ENCODE measurements around the gene RAB38.

Gene RAB38

DNA sequence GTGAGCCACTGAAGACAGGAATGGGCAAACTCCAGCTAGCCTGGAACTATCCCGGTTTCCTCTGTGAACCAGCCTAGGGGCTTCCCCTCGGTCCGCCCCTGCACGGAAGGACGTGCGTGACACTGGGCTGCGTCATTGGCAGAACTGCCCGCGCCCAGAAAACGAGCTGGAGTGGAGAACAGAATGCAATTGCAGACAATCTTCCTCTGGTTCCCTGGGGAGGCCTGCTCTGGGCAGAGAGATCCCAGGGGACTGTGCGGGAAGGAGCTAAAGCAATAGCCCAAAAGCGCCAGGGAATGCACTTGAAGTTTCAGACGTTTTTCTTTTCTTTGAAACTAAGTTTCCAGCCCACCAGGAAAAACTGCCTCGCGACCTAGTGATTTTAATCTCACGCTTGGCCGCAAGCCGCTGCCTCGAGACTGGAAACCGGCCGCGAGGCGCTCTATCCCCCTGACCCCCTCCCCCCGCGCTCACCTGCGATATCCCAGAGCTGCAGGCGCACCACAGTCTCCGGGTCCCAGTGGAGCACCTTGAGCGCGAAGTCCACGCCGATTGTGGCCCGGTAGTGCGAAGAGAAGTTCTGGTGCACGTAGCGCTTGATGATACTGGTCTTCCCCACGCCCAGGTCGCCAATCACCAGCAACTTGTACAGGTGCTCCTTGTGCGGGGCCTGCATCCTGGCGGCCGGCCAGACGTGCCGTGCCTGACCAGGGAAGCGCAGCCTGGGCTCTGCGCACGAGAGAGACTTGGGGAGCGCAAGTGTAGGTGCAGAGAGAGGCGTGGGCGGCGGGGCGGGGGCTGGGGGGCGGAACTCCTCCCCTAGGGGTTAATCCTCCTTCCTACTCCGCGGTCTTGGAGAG lies at the start of gene RAB38:
Gene RAB38 (minus strand): TSS at position 735 of the 860 bp plus-strand sequence. CDS start 59 bp downstream, at position 676.
- DNase-seq: no peak

DNA sequence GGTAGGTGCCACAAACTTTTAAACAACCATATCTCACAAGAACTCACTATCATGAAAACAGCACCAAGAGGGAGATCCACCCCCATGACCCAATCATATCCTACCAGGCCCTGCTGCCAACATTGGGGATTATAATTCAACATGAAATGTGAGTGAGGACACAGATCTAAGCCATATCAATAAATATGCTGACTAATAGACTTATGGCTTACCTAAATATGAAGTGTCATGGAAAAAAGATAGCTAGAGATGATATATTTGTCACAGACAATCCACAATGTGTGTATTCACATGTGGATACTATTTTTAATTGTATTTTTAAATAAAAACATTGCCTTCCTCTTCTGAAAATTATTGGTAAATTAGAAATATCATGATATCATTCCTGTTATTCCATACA lies 38.2 kb upstream of the RAB38 start:
- DNase-seq: no peak

GRCh38 chr11:88212300-88212699 lies 37.1 kb upstream of the RAB38 start:
- DNase-seq: no peak

DNA sequence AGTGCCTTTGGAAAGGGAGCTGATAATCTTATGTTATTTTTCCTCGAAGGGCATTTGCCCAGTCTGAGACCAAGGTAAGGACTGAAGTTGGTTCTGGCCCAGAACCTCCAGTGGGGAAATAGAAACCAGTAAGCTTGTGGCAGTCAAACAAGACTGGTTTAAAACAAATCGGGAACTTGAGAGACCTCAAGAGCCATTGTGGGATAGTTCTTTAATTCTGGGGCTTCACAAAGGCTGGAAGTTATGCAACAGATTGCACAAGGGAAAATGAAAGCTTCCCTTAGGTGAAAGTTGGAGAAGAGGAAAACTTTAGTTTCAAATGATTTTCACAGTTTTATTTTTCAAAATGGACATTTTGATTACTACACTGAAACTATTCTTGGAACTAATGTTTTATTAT lies 33.5 kb upstream of the RAB38 start:
- no peak for DNase-seq

- no peak for DNase-seq
Measured at GRCh38 chr11:88206751-88207150, 31.5 kb upstream of the RAB38 start.

DNA sequence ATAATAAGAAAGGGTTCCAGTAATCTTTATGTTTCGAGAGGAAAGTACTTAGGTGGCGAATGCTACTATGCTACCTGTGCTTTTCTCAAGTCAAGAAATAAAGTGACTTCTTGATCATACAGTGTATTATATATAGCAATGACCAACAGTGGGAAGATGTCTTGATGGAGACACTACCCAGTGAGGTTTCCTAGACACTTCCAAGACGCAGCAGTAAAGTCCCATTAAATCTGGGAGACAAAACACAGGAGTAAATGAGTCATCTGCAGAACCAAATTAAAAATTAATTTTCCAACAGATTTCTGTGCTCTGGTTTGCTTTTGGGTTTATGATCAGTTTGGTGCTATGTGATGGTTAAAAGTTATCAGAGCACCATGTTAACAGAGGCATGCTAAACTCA lies 29.1 kb upstream of the RAB38 start:
- DNase-seq: no peak

DNA sequence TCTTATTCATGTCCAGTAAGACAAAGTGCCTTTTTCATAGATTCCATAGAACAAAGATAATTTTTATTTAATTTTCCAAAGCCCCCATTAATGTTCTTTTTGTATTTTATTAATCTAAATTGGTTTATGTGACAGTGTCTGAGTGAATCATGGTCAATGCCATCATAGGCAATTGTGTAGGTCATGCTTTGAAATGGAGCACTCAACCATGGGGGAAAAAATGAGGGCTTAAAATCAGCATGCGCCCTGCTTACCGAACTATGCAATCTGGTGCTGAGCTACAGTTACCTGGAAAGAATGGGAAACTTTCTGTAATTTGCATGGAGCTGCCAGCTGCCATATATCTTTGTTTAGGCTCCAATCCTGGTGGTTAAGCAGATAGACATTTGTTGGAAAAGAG lies 28.4 kb upstream of the RAB38 start:
- no peak for DNase-seq

- no peak for DNase-seq
Measured at GRCh38 chr11:88202498-88202897, 27.3 kb upstream of the RAB38 start.

- DNase-seq: no peak
Measured at GRCh38 chr11:88196393-88196792, 21.1 kb upstream of the RAB38 start.

GRCh38 chr11:88195908-88196307 lies 20.7 kb upstream of the RAB38 start:
- no peak for DNase-seq

GRCh38 chr11:88194990-88195389 lies 19.7 kb upstream of the RAB38 start:
- no peak for DNase-seq

DNA sequence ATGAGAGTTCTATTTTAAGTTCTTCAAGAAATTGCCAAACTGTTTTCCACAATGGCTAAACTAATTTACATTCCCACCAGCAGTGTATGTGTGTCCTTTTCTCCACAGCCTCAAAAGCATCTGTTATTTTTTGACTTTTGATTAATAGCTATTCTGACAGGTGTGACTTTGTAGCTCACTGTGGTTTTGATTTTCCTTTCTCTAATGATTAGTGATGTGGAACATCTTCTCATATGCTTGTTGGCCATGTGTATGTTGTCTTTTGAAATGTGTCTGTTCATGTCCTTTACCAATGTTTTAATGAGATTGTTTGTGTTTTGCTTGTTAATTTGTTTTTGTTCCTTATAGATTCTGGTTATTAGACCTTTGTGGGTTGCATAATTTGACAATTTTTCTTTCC lies 18.0 kb upstream of the RAB38 start:
- no peak for DNase-seq

DNA sequence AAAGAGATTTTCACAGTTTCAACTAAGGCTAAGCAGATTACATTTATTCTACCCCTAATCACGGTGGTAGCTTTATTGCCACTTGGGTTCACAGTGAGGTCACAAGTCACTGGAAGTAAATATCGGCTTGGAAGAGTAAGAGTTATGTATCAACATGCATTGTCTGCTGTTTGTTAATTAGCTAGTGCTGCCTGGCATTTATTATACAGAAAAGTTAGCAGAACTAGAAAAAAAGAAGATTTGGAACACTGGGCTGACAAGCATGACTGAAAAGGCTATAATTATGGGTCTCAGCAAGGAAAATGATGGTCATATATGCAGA lies 13.7 kb upstream of the RAB38 start:
- no peak for DNase-seq

DNA sequence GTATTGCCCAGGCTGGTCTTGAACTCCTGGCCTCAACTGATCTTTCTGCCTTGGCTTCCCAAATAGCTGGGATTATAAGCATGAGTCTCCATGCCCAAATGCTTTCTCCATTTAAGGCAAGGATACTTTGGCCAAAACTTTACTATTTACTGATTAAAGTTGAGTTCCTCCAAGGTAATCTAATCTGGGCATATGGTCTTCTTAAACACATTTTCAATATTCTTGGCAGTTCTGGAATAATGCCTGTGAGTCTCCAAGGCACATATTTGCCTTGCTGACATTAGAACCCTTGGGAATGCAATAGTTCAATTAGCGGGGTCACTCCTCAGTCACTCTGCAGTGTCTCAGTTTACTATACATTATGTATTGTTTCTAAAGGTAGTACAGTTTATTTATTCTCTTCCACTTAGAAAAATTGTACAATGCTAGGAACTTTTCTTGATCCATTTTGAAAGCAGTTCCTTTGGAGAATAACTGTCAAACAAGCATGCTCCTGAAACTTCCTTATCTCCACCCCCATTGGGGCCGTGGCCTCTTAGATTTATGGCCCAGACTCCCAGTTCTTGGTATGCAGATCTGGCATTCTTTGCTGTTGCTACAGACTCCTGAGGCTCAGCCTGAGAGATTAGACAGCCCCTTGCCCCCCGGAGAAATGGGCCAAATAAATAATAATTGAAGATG lies 13.1 kb upstream of the RAB38 start:
- DNase-seq: no peak

DNA sequence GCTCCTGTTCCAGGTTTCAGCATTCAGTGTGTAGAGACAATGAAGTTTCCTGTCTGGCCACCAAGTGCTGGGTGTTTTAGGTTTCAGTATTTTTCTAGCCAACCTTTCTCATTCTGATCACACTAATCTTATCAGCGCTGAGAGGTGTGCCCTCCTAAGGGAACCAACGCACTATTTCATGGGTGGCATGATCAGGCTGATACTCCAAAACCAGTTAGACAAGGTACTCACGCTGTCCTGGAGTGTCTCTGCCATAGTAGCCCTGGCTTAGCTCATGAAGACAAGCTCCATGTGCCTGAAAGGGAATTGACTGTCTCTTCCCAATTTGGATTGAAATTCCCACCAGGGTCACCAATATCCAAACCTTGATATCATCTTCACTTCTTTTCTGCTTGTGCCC lies 8.0 kb upstream of the RAB38 start:
- DNase-seq: no peak

GRCh38 chr11:88181776-88182175 lies 6.5 kb upstream of the RAB38 start:
- DNase-seq: no peak

DNA sequence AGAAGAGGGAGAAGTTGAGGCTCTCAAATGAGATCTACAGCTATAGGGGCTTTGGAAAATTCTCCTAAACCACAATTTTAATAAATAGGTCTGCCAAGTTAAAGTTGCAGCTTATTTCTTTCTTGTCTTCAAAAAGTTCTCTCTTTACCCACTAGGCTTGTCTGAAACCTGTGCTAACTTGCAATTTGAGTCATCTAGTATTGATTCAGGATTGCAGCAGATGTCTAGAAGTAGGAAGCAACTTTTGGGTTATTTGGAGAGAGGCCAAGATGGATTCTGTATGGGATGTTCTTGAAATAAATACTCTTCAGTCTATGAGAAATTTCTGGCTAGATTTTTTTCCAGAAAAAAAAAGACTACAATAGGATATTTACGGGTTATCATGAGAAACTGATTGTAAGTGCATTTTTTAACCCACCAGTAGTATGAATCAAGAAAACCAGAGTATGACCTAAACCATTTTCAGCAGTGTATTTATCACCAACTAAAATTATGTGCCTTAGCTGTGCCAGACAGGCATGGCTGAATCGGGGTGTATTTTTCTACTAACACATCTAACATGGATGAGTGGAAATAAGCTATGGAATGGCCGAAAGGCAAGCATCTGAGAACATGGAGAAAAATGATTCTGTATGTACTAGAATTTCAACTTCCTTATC lies 4.9 kb upstream of the RAB38 start:
- no peak for DNase-seq

DNA sequence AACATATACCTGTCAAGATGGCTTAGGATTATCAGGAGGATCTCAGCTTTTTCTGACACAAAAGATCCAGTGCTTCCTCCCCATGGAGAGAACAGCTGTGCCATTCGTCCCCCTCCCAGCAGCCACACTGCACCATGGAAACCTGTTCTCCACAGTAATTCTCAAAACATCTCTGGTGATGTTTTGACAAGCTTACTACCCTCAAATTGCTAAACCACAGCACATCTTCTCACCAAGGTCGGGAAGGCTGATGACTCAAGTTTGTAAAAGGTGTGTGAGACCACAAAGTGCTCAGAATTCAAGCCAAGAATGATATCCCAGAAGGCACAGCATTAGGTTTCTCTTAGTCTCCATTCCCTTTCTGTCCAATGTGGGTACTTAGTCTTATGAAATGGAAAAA lies 3.9 kb upstream of the RAB38 start:
- no peak for DNase-seq

DNA sequence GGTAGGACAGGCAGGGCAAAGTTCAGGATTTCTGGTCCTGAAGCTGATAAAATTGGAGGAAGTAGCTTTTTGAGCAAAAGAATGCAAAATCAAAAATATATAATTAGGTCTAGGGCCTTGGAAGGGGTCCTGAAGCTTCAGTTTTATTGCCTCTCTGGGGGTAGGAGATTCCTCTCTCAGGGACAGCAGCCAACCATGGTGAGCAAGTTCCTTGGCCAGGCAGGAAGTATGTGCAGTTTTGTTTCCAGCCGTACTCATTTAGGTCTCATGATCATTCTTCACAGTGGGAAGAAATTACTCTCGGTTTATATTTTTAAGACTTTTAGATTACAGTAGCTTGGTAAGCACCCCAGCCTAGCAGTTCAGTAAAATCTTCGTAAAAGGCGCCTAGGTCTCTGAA lies 2.9 kb upstream of the RAB38 start:
- DNase-seq: no peak

DNA sequence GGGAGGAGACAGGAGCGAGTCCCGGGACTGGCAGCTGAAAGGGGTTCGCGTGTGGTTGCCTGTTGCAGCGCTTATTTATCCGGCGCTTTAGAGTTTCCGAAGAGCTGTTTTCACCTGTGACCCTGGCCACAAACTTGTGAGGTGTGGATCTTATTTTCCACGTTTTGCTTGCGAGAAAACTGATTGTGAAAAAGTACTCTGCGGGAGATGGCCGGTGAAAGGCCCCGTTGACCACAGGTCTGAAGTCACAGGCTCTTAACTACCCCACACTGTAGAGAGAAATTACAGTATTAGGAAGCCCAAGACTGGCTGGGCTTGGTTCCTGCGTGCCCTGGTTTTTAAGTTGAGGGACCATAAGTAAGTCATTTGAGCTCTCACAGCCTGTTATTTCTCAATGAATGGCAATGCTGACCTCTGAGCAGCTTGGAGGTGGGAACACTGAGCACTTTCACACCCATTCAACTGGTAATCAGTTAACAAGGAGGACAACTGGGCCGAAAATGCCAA lies 379 bp upstream of the RAB38 start:
- DNase-seq: no peak

GRCh38 chr11:88173956-88174355 lies 1.3 kb downstream of the RAB38 start:
- no peak for DNase-seq

GRCh38 chr11:88171982-88172381 lies 3.3 kb downstream of the RAB38 start:
- no peak for DNase-seq

DNA sequence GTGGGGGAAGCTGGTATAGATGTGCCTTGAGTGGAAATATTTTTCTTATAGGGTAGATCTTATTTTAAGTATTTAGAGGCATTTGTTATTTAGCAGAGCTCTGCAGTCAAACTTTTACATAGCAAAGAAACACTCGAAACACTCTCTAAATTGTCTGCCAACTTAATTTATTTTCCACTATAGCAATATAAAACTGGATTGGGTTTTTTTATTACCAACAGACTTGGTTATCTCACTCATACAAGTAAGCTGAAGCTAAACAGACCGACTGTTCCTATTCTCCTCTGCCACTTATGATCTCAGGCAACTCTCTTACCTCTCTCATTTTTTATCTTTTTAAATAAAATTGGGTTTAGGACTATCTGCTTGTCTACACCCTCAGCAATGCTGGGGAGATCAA lies 4.6 kb downstream of the RAB38 start:
- no peak for DNase-seq

DNA sequence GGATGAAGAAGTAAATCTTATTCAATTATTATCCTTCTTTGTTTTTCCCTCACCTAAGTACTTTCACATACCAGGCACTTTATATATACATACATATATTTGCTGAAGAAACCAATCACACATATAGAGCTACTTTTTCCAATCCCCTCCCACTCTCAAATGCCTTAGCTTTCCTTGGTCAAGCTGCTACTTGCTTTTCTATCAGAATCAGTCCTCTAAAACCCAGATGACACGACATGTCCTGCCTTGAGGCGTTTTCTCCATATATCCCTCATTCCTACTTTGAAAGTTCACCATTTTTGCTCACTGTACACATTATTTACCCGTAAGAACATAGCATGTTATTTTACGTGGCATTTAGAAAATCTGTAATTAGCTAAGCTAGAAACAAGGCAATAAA lies 5.4 kb downstream of the RAB38 start:
- no peak for DNase-seq

All from cortex of kidney (tissue), 1 donor.